GM19468 (cell line): ENCODE results near the gene RD3L.

Source experiments
- ATAC-seq: cut with Tn5 transposase; IDR thresholded peaks from one replicate; pipeline ENCODE4 v1.9.1; 2021; ENCODE audit warnings: mild to moderate bottlenecking, moderate library complexity, moderate number of reproducible peaks; ENCODE audit not compliant: unreplicated experiment; ENCODE audit errors: extremely low read depth

The RD3L gene

DNA sequence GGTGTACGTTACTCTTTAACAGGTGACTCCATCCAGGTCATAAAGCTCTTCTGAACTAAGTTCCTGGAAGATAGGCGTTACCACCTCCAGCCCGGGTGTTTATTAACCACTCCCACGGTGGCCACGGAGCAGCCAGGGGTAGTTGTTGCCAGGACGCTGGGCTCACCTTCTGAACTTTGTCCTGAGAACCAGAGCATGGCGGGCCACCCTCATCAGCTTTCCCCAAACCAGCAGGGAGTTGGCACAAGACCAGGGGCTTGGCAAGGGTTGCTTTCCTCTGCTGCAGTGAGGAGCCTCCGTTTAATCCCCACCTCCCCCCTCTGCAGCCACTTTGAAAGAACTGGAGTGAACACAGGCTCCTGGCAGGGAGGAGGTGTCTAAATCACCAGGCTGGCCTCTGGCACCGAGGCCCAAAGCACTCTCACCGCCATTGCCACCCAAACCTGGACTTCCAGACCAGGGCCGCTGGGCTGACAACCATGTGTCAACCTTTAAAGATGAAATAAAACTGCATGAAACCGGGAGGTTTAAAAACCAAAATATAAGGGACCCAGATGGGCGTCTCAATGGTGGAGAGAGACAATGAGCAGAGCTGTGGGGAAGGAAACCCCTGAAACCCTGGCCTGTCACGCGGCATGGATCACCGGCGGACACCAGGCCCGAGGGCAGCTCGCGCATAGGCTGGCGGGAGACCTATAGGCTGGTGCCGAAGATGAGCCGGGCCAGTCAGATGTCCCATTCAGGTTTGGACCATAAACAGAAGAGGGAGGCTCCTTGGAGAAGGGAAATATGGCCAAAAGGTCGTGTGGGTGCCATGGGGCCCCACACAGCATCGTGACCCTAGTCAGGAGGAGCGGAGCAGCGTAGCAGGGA is 45.0 kb downstream of the RD3L start:
- no peak for ATAC-seq

DNA sequence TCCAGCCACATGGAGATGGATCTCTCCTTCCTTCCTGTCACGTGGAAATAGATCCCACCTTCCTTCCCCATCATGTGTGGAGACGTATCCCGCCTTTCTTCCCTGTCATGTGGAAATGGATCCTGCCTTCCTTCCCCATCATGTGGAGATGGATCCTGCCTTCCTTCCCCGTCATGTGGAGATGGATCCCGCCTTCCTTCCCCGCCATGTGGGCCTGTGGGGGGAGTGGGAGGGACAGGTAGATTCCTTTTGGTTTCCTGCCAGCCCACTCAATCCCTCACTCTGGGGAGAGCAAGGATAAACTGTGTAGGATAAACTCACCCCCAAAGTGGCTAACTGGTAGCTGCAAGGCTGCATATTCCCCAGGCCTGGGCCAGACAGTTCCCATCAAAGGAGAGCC is 45.8 kb downstream of the RD3L start:
- no peak for ATAC-seq

DNA sequence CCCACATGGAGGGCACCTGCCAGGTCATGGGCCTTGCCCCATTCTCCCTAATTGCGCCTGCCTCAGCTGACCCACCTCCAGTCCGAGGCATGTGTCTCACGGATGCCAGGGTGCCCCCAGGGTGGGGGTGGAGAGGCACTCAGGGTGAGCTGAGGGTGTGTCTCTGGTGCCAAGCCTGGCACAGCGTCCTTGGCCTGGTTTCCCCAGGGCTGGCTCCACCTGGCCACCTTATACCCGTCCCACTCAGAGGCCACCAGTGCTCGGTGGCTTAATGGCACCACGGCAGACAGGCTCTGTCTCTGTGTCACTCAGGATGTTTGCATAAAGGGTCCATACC is 47.6 kb downstream of the RD3L start:
- ATAC-seq = no peak

DNA sequence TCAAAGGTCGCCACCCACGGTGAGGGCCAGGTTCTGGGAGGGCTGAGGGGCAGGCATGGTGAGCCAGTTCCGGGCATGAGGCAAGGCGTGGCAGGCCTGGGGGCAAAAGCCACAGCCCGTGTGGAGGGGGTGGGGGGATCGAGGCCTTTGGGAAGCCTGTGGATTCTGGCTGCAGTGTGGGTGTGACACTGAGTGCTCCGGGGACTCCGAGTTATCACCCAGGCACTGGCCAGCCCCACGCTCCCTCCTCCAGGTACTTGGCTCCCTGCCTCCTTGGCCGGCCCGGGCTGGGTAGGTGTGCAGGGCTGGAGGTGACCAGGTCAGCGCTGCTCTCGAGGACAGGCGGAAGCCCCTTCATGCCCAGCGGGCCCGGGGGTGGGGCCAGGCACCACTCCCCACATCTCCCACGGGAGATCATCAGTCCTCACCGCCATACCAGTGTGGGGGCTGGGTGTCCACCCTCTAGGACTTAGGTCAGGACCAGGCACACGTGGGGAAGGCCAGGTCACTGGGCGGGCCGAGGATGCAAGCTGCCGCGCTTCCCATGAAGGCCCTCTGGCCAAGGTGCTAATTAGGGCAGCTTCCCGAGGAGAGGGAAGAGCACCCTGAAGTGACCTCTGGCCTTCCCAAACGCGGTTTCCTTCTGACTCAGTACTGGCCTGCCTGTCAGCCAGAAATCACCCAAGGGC is 48.2 kb downstream of the RD3L start:
- ATAC-seq = no peak

DNA sequence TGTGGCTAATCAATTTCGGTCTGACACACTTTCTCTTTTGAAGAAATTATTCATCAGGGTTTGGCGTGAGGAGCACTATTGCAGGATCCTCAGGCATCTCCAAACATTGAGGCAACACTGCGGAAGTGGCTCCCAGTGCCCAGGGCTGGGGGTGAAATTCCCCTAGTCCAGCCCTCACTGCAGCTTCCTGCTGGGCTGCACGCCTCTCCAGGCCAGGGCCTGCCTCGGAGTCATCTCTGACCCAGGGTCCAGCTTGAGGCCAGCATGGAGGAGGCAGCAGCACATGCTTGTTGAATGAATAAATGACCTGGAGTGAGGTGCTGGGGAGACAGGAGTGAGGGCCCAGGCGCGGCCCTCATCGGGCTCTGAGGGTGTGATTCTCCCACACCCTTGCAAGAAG is 50.1 kb downstream of the RD3L start:
- no peak for ATAC-seq

DNA sequence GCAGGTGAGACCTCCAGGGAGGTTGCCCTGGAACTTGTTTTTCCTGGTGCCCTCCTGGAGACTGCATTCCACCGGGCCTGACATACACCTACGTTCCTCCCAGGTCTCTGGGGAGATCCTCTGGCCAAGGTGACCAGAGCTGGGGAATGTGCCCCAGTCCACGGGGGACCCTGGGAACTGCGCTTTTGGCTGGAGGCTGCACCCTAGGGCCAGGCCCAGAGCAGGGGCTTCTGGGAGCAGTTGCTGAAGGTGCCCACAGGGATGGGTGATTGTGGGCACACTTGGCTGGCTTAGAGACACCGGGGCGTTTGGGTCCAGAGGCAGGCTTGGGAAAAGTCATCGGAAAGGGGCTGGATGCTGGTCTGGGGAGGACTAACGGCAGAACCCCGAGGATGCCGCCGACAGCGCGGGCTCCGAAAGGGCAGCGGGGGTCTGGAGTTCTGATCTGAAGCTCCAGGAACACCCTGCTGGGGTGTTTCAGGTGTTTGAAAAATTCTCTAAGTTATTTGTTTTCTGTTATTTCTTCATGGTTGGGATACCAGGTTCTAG is 50.6 kb downstream of the RD3L start:
- no peak for ATAC-seq

DNA sequence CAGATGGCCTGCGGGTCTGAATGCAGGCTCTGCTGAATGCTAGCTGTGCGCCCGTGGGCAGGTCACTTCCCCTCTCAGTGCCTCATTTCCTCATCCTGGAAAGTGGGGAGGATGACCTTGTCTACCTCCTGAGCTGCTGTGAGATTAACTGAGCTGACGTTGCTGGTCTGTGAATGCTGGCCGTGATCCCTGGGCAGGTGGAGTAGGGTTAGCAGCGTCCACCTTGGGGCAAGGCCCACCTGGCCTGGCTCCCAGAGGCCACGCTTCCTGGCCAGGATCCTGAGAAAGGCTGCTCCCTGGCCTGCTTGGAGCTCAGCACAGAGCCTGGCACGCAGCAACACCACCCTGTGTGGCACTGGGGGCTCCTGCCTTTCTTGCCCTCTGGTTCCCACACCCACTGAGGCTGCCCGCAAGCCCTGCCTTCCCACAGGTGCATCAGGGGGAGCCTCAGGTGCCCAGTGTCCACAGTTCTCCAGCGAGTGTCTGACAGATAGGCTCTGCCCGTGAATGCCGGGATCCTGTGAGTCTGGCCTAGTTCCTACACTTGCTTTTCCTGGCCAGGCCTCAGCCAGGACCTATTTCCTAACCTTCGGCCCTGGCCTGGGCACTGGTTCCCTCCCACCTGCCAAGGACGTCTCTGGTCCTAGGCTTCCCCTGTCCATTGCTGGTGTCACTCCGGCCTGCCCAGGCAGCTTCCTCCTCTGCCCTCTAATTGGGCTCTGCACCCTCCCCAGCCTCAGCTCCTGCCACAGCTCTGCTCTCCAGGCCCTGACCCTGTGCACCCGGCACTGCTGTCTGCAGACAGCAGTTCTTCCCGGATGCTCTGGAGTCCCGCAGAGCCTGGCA is 51.3 kb downstream of the RD3L start:
- no peak for ATAC-seq
